ENCODE data around the gene EPHB1. TPM values are rescaled to one million over a fixed set of nuclear protein-coding genes. Genes with fewer than 3 reads are reported as not detected.

Gene EPHB1
- total RNA-seq, 1 experiment from 2014 or later, result 0.86 TPM

GRCh38 chr3:135246027-135246426 lies 451.0 kb downstream of the EPHB1 start:
- Histone ChIP-seq H3K4me1 (ENCODE audit: control insufficient read depth in 1 of 2, insufficient read depth in 2 of 2, low read length in 2 of 2) (no peaks in the 10 kb centered on the region), H3K36me3 (ENCODE audit: control insufficient read depth in 1 of 2, insufficient read depth in 2 of 2, low read length in 2 of 2) (no peaks in the 10 kb centered on the region), H3K27me3 (ENCODE audit: insufficient read depth, low read length) (peaks cover 14% of the 10 kb centered on the region), H3K9ac (ENCODE audit: low read length) (no peak overlapping the region), H3K9me3 (ENCODE audit: control insufficient read depth in 1 of 2, insufficient read depth in 1 of 2, low read depth in 1 of 2, low read length in 2 of 2) (no peaks in the 10 kb centered on the region), H2AFZ (ENCODE audit: low read depth, low read length, poor library complexity, severe bottlenecking) (no peak overlapping the region), H3K4me3 (replicated peaks in 1 of 2; ENCODE audit: low read depth in 1 of 2, low read length in 2 of 2) (no peak overlapping the region), H3K79me2 (ENCODE audit: insufficient read depth, low read length) (no peaks in the 10 kb centered on the region), H3K27ac (ENCODE audit: low read depth, low read length) (no peak overlapping the region), H3K9me2 (ENCODE audit: insufficient read depth) (no peaks in the 10 kb centered on the region), H3K4me2 (ENCODE audit: low read length) (no peak overlapping the region), H4K20me1 (ENCODE audit: insufficient read depth) (no peaks in the 10 kb centered on the region)
- ATAC-seq (no peak), DNase-seq (ENCODE audit: low read depth, low spot score) (no peak)
- ChIA-PET CTCF (interaction anchor here (1.1 kb wide), 1 partner anchor 257 kb away, joined by 4 read pairs; no protein-coding TSS in a partner anchor), POLR2A (no interaction called here), RAD21 (ENCODE audit: low non-redundant PET in 1 of 2, low total read pairs in 2 of 2, uncharacterized antibody in 2 of 2, unreplicated experiment in 2 of 2) (no interaction called here)
- intact Hi-C loops (cut with micrococcal nuclease), result no loop called here
- no TSS peak for BruUV-seq (replicated peaks)
- TF ChIP-seq ATF3 (IDR thresholded peaks at IDR 0.05) (no peak), EZH2phosphoT487 (IDR thresholded peaks at IDR 0.05; ENCODE audit: borderline replicate concordance) (no peak), EZH2 (IDR thresholded peaks at IDR 0.05) (no peak), ELF1 (IDR thresholded peaks at IDR 0.05; ENCODE audit: borderline replicate concordance, low read depth) (no peak), CBX3 (IDR thresholded peaks at IDR 0.05; ENCODE audit: low read depth) (no peak), RAD21 (IDR thresholded peaks at IDR 0.05; ENCODE audit: low read depth) (peak; percentile 5; the same call in 1 of the 2 replicates), CTCF (IDR thresholded peaks at IDR 0.05 in 2 of 3, conservative IDR thresholded peaks at IDR 0.05 in 1 of 3; ENCODE audit: borderline replicate concordance in 1 of 3, insufficient read depth in 1 of 3, low read depth in 2 of 3, low read length in 2 of 3) (peak in 1 of 3 experiments; percentile 21; a peak in 1 of 6 replicates)

- H3K27me3 ChIP-seq (ENCODE audit: insufficient read depth, low read length), result peaks cover 5% of the 10 kb centered on the region
- H3K36me3 ChIP-seq (ENCODE audit: control insufficient read depth in 1 of 2, insufficient read depth in 2 of 2, low read length in 2 of 2), result no peaks in the 10 kb centered on the region
- no peak overlapping the region for H2AFZ ChIP-seq (ENCODE audit: low read depth, low read length, poor library complexity, severe bottlenecking)
- no peaks in the 10 kb centered on the region for H3K79me2 ChIP-seq (ENCODE audit: insufficient read depth, low read length)
- no peaks in the 10 kb centered on the region for H4K20me1 ChIP-seq (ENCODE audit: insufficient read depth)
- CTCF ChIA-PET, result no interaction called here
- no peak for DNase-seq (ENCODE audit: low read depth, low spot score)
- RAD21 ChIA-PET (ENCODE audit: low non-redundant PET in 1 of 2, low total read pairs in 2 of 2, uncharacterized antibody in 2 of 2, unreplicated experiment in 2 of 2), result no interaction called here
- no peak overlapping the region for H3K4me3 ChIP-seq (replicated peaks in 1 of 2; ENCODE audit: low read depth in 1 of 2, low read length in 2 of 2)
- intact Hi-C loops (cut with micrococcal nuclease), result no loop called here
- no peaks in the 10 kb centered on the region for H3K4me1 ChIP-seq (ENCODE audit: control insufficient read depth in 1 of 2, insufficient read depth in 2 of 2, low read length in 2 of 2)
- no peak overlapping the region for H3K4me2 ChIP-seq (ENCODE audit: low read length)
- ATAC-seq, result no peak
- H3K27ac ChIP-seq (ENCODE audit: low read depth, low read length), result no peak overlapping the region
- BruUV-seq (replicated peaks), result no TSS peak
- H3K9me3 ChIP-seq (ENCODE audit: control insufficient read depth in 1 of 2, insufficient read depth in 1 of 2, low read depth in 1 of 2, low read length in 2 of 2), result no peaks in the 10 kb centered on the region
- H3K9me2 ChIP-seq (ENCODE audit: insufficient read depth), result no peaks in the 10 kb centered on the region
- POLR2A ChIA-PET, result no interaction called here
- H3K9ac ChIP-seq (ENCODE audit: low read length), result no peak overlapping the region
- TF ChIP-seq CEBPB (IDR thresholded peaks at IDR 0.05; ENCODE audit: low read depth), result no peak
- TF ChIP-seq RAD21 (IDR thresholded peaks at IDR 0.05; ENCODE audit: low read depth), result no peak
- no peak for TF ChIP-seq ATF3 (IDR thresholded peaks at IDR 0.05)
- no peak for TF ChIP-seq CBX3 (IDR thresholded peaks at IDR 0.05; ENCODE audit: low read depth)
- no peak for TF ChIP-seq ZNF274 (IDR thresholded peaks at IDR 0.05; ENCODE audit: low read depth, low read length)
- TF ChIP-seq SRF (IDR thresholded peaks at IDR 0.05; ENCODE audit: low read depth), result no peak
- no peak for TF ChIP-seq CTCF (IDR thresholded peaks at IDR 0.05 in 2 of 3, conservative IDR thresholded peaks at IDR 0.05 in 1 of 3; ENCODE audit: borderline replicate concordance in 1 of 3, insufficient read depth in 1 of 3, low read depth in 2 of 3, low read length in 2 of 3)
- no peak for TF ChIP-seq ZBTB33 (IDR thresholded peaks at IDR 0.05; ENCODE audit: extremely low read depth, insufficient replicate concordance, low read length)
- no peak for TF ChIP-seq FOSL1 (IDR thresholded peaks at IDR 0.05; ENCODE audit: low read depth)
Measured at GRCh38 chr3:135248213-135248612, 453.2 kb downstream of the EPHB1 start.

All from HCT116 (cell line).